Loucy (cell line): ENCODE data around the gene SHROOM2.

Experiments used
- H2AFZ ChIP-seq: fragments of 200-600 bp; sonication (generic); 2 replicates; pipeline ENCODE4 v1.6.0; 2016; ENCODE audit warnings: antibody characterized with exemption, mild to moderate bottlenecking, low read length, moderate library complexity
- H3F3A ChIP-seq: fragments of 200-600 bp; 2 replicates; pipeline ENCODE4 v1.6.0; 2016; ENCODE audit warnings: antibody characterized with exemption, low read depth, mild to moderate bottlenecking
- H3K27me3 ChIP-seq: fragments of 200-600 bp; sonication (generic); 2 replicates; pipeline ENCODE4 v1.6.1; 2014; ENCODE audit warnings: low read length, mild to moderate bottlenecking; ENCODE audit not compliant: insufficient read depth, poor library complexity, severe bottlenecking
- H3K36me3 ChIP-seq: fragments of 200-600 bp; sonication (generic); 2 replicates; pipeline ENCODE4 v1.6.1; 2016; ENCODE audit warnings: low read length; ENCODE audit not compliant: insufficient read depth
- H3K4me1 ChIP-seq: fragments of 200-600 bp; sonication (generic); 2 replicates; pipeline ENCODE4 v1.5.1; 2014; ENCODE audit warnings: low read length, mild to moderate bottlenecking; ENCODE audit not compliant: insufficient read depth, poor library complexity, severe bottlenecking
- H3K4me2 ChIP-seq: fragments of 200-600 bp; sonication (generic); 2 replicates; pipeline ENCODE4 v1.6.0; 2014; ENCODE audit warnings: antibody characterized with exemption, low read length, low read depth, mild to moderate bottlenecking; ENCODE audit not compliant: poor library complexity, severe bottlenecking
- H3K4me3 ChIP-seq: fragments of 200-600 bp; sonication (generic); 2 replicates; pipeline ENCODE4 v1.5.1; 2014; ENCODE audit warnings: low read length, mild to moderate bottlenecking, mixed read lengths; ENCODE audit not compliant: poor library complexity, severe bottlenecking
- H3K79me2 ChIP-seq: fragments of 200-600 bp; sonication (generic); 2 replicates; pipeline ENCODE4 v1.6.1; 2014; ENCODE audit warnings: low read length; ENCODE audit not compliant: insufficient read depth
- H3K9ac ChIP-seq: fragments of 200-600 bp; sonication (generic); 2 replicates; pipeline ENCODE4 v1.6.0; 2014; ENCODE audit warnings: mild to moderate bottlenecking, low read depth, low read length, moderate library complexity; ENCODE audit not compliant: poor library complexity, severe bottlenecking
- H3K9me2 ChIP-seq: fragments of 200-600 bp; sonication (generic); replicated peaks from 2 replicates; pipeline ENCODE4 v1.6.1; 2016; ENCODE audit warnings: low read depth, low read length, mixed read lengths
- H3K9me3 ChIP-seq: fragments of 200-600 bp; sonication (generic); 2 replicates; pipeline ENCODE4 v1.6.1; 2014; ENCODE audit warnings: mild to moderate bottlenecking, antibody characterized with exemption, low read length, low read depth; ENCODE audit not compliant: insufficient read depth
- H4K20me1 ChIP-seq: fragments of 200-600 bp; sonication (generic); 2 replicates; pipeline ENCODE4 v1.6.0; 2014; ENCODE audit warnings: antibody characterized with exemption, low read length, mild to moderate bottlenecking; ENCODE audit not compliant: insufficient read depth, poor library complexity, severe bottlenecking
- CTCF ChIP-seq: fragments of 200-600 bp; sonication (generic); conservative IDR thresholded peaks from 2 replicates; pipeline ENCODE4 v1.5.1; 2014; ENCODE audit warnings: mild to moderate bottlenecking, antibody characterized with exemption, low read length
- EZH2phosphoT487 ChIP-seq: fragments of 200-600 bp; IDR thresholded peaks from 2 replicates; pipeline ENCODE4 v1.6.1; 2018; ENCODE audit warnings: antibody characterized with exemption, mild to moderate bottlenecking, moderate library complexity, borderline replicate concordance

Gene SHROOM2

GRCh38 chrX:9942086-9942485, 155.9 kb downstream of the SHROOM2 start:
- Histone ChIP-seq H3K4me1 (peaks cover 6% of the 10 kb centered on the region), H3K4me3 (no peak overlapping the region), H3F3A (no peaks in the 10 kb centered on the region), H3K79me2 (no peaks in the 10 kb centered on the region), H3K9ac (no peak overlapping the region), H2AFZ (no peak overlapping the region), H3K27me3 (no peaks in the 10 kb centered on the region), H3K4me2 (peak overlapping the region; percentile 7), H3K9me2 (no peaks in the 10 kb centered on the region), H3K9me3 (no peaks in the 10 kb centered on the region), H3K36me3 (no peaks in the 10 kb centered on the region), H4K20me1 (no peaks in the 10 kb centered on the region)
- no peak for TF ChIP-seq EZH2phosphoT487
- no peak for TF ChIP-seq CTCF

GRCh38 chrX:9943420-9943819, 157.2 kb downstream of the SHROOM2 start:
- H3K4me2 ChIP-seq = no peak overlapping the region
- H3K9me2 ChIP-seq = no peaks in the 10 kb centered on the region
- H3K9ac ChIP-seq = no peak overlapping the region
- H3K79me2 ChIP-seq = no peaks in the 10 kb centered on the region
- no peaks in the 10 kb centered on the region for H3F3A ChIP-seq
- H3K27me3 ChIP-seq = no peaks in the 10 kb centered on the region
- no peaks in the 10 kb centered on the region for H3K36me3 ChIP-seq
- no peaks in the 10 kb centered on the region for H4K20me1 ChIP-seq
- H3K4me1 ChIP-seq = peaks cover 6% of the 10 kb centered on the region
- no peak overlapping the region for H2AFZ ChIP-seq
- H3K9me3 ChIP-seq = no peaks in the 10 kb centered on the region
- H3K4me3 ChIP-seq = no peak overlapping the region
- no peak for TF ChIP-seq EZH2phosphoT487
- no peak for TF ChIP-seq CTCF

- Histone ChIP-seq H4K20me1 (no peaks in the 10 kb centered on the region), H3K9ac (no peak overlapping the region), H3K4me2 (no peak overlapping the region), H3K4me1 (peaks cover 5% of the 10 kb centered on the region), H3F3A (no peaks in the 10 kb centered on the region), H2AFZ (no peak overlapping the region), H3K79me2 (no peaks in the 10 kb centered on the region), H3K9me3 (no peaks in the 10 kb centered on the region), H3K4me3 (no peak overlapping the region), H3K36me3 (no peaks in the 10 kb centered on the region), H3K9me2 (no peaks in the 10 kb centered on the region), H3K27me3 (no peaks in the 10 kb centered on the region)
- TF ChIP-seq EZH2phosphoT487 (no peak), CTCF (no peak)
These were observed 161.0 kb downstream of the SHROOM2 start for GRCh38 chrX:9947131-9947794.
